Ureter (tissue), 1 donor: ENCODE data around the gene HSPBP1. TPM values are rescaled to one million over a fixed set of nuclear protein-coding genes. Genes with fewer than 3 reads are reported as not detected.

ENCODE experiments used
- DNase-seq: peaks from one replicate; pipeline ENCODE4 v3.0.0-alpha.2; 2020; ENCODE audit warnings: low spot score
- total RNA-seq: library from RNA; stranded (reverse); gene quantifications from one replicate; pipeline ENCODE4 v1.2.4, GENCODE V29; 2023
- donor health status: DM: yes; HTN: yes; CAD: no.

HSPBP1 gene
- total RNA-seq, 1 donor from 2014 or later: 31.2 TPM

GRCh38 chr19:55216461-55217198 is 63.3 kb downstream of the HSPBP1 start:
- peak; percentile 77 for DNase-seq

GRCh38 chr19:55213547-55213946 is 66.4 kb downstream of the HSPBP1 start:
- DNase-seq: no peak

- DNase-seq: no peak
These were observed 67.5 kb downstream of the HSPBP1 start for GRCh38 chr19:55212447-55212846.

Other genes with a start within 250 kb of the HSPBP1 start
- gene GP6, start 241.8 kb downstream of the HSPBP1 start, total RNA-seq: 1.2 TPM
- gene RDH13, start 217.0 kb downstream of the HSPBP1 start, total RNA-seq: 24.8 TPM
- 64.6 TPM for gene EPS8L1, start 204.2 kb downstream of the HSPBP1 start, total RNA-seq
- 183 TPM for gene PPP1R12C, start 162.5 kb downstream of the HSPBP1 start, total RNA-seq
- 0.89 TPM for gene TNNT1, start 130.9 kb downstream of the HSPBP1 start, total RNA-seq
- gene TNNI3, start 122.4 kb downstream of the HSPBP1 start, total RNA-seq: not detected
- gene DNAAF3, start 113.5 kb downstream of the HSPBP1 start, total RNA-seq: 1.6 TPM
- gene SYT5, start 99.8 kb downstream of the HSPBP1 start, total RNA-seq: not detected
- 1.3 TPM for gene PTPRH, start 70.6 kb downstream of the HSPBP1 start, total RNA-seq
- 6.4 TPM for gene TMEM86B, start 51.3 kb downstream of the HSPBP1 start, total RNA-seq
- 65.1 TPM for gene PPP6R1, start 21.1 kb downstream of the HSPBP1 start, total RNA-seq
- 10.6 TPM for gene BRSK1, start 3.9 kb upstream of the HSPBP1 start, total RNA-seq
- gene TMEM150B, start 45.2 kb upstream of the HSPBP1 start, total RNA-seq: 1.9 TPM
- gene KMT5C, start 59.8 kb upstream of the HSPBP1 start, total RNA-seq: 12.0 TPM
- gene COX6B2, start 74.6 kb upstream of the HSPBP1 start, total RNA-seq: 3.7 TPM
- not detected for gene GARIN5B, start 83.2 kb upstream of the HSPBP1 start, total RNA-seq
- not detected for gene IL11, start 90.4 kb upstream of the HSPBP1 start, total RNA-seq
- gene TMEM190, start 96.7 kb upstream of the HSPBP1 start, total RNA-seq: not detected
- gene TMEM238, start 104.2 kb upstream of the HSPBP1 start, total RNA-seq: 20.8 TPM
- gene RPL28, start 105.8 kb upstream of the HSPBP1 start, total RNA-seq: 2,509 TPM
- gene UBE2S, start 127.7 kb upstream of the HSPBP1 start, total RNA-seq: 31.9 TPM
- gene SHISA7, start 163.2 kb upstream of the HSPBP1 start, total RNA-seq: not detected
- gene ISOC2, start 181.5 kb upstream of the HSPBP1 start, total RNA-seq: 48.4 TPM
- gene C19orf85, start 184.6 kb upstream of the HSPBP1 start, total RNA-seq: not detected
- gene ZNF628, start 196.5 kb upstream of the HSPBP1 start, total RNA-seq: 7.4 TPM
- 14.2 TPM for gene NAT14, start 205.1 kb upstream of the HSPBP1 start, total RNA-seq
- gene SSC5D, start 208.3 kb upstream of the HSPBP1 start, total RNA-seq: 15.2 TPM